SK-N-SH treated with all-trans-retinoic acid at 6 μM for 48 hours (cell line): ENCODE data around the gene LRRC26.

Experiments used
- ATAC-seq: fragments of 200-7000 bp; cut with Tn5 transposase; 3 replicates; pipeline ENCODE4 v1.9.1; 2020; ENCODE audit warnings: mild to moderate bottlenecking, moderate library complexity
- ARNTL ChIP-seq: fragments of 450-650 bp; formaldehyde crosslinking; IDR thresholded peaks from 2 replicates; pipeline ENCODE4 v1.5.0; 2020; ENCODE audit warnings: low read depth, mild to moderate bottlenecking, moderate library complexity, borderline replicate concordance
- BACH2 ChIP-seq: fragments of 250-450 bp; sonication (Bioruptor Pico); IDR thresholded peaks from 2 replicates; pipeline ENCODE4 v1.9.0; 2021; ENCODE audit warnings: mild to moderate bottlenecking, borderline replicate concordance
- CREB5 ChIP-seq: fragments of 250-450 bp; sonication (Bioruptor Pico); IDR thresholded peaks from 2 replicates; pipeline ENCODE4 v1.5.1; 2020; ENCODE audit warnings: low read depth, mild to moderate bottlenecking, moderate library complexity
- ESRRG ChIP-seq: fragments of 250-450 bp; sonication (Bioruptor Pico); IDR thresholded peaks from 2 replicates; pipeline ENCODE4 v1.6.1; 2021; ENCODE audit warnings: mild to moderate bottlenecking
- ISL1 ChIP-seq: fragments of 250-450 bp; sonication (Bioruptor Pico); IDR thresholded peaks from 2 replicates; pipeline ENCODE4 v2.1.2; 2022; ENCODE audit warnings: mild to moderate bottlenecking, moderate library complexity
- OSR1 ChIP-seq: fragments of 250-450 bp; sonication (Bioruptor Pico); IDR thresholded peaks from 2 replicates; pipeline ENCODE4 v1.8.0; 2022; ENCODE audit warnings: moderate library complexity, mild to moderate bottlenecking, inconsistent platforms
- PATZ1 ChIP-seq: fragments of 250-450 bp; sonication (Bioruptor Pico); IDR thresholded peaks from 2 replicates; pipeline ENCODE4 v1.8.0; 2020; ENCODE audit warnings: mild to moderate bottlenecking, moderate library complexity, borderline replicate concordance
- PPARA ChIP-seq: fragments of 250-450 bp; sonication (Bioruptor Pico); IDR thresholded peaks from 2 replicates; pipeline ENCODE4 v1.5.0; 2020; ENCODE audit warnings: mild to moderate bottlenecking, borderline replicate concordance
- RARB ChIP-seq: fragments of 250-450 bp; sonication (Bioruptor Pico); IDR thresholded peaks from 2 replicates; pipeline ENCODE4 v1.8.0; 2021; ENCODE audit warnings: mild to moderate bottlenecking, moderate library complexity
- TCF4 ChIP-seq: fragments of 250-450 bp; sonication (Bioruptor Pico); IDR thresholded peaks from 2 replicates; pipeline ENCODE4 v1.8.0; 2021; ENCODE audit warnings: mild to moderate bottlenecking, moderate library complexity, borderline replicate concordance
- TOX ChIP-seq: fragments of 250-450 bp; sonication (Bioruptor Pico); IDR thresholded peaks from 2 replicates; pipeline ENCODE4 v1.8.0; 2021; ENCODE audit warnings: mild to moderate bottlenecking, moderate library complexity, borderline replicate concordance
- TSHZ2 ChIP-seq: fragments of 250-450 bp; sonication (Bioruptor Pico); IDR thresholded peaks from 2 replicates; pipeline ENCODE4 v1.5.0; 2020; ENCODE audit warnings: mild to moderate bottlenecking, moderate library complexity
- ZC3H10 ChIP-seq: fragments of 250-450 bp; sonication (Bioruptor Pico); IDR thresholded peaks from 2 replicates; pipeline ENCODE4 v1.5.1; 2021; ENCODE audit warnings: mild to moderate bottlenecking, moderate library complexity
- ZFP3 ChIP-seq: fragments of 250-450 bp; sonication (Bioruptor Pico); IDR thresholded peaks from 2 replicates; pipeline ENCODE4 v1.5.0; 2020; ENCODE audit warnings: mild to moderate bottlenecking, moderate library complexity
- ZFP30 ChIP-seq: fragments of 450-650 bp; formaldehyde crosslinking; IDR thresholded peaks from 2 replicates; pipeline ENCODE4 v1.5.0; 2022; ENCODE audit warnings: mild to moderate bottlenecking, moderate library complexity
- ZNF565 ChIP-seq: fragments of 450-650 bp; formaldehyde crosslinking; conservative IDR thresholded peaks from 2 replicates; pipeline ENCODE4 v1.5.0; 2020; ENCODE audit warnings: low read depth, mild to moderate bottlenecking, moderate library complexity
- ZNF70 ChIP-seq: fragments of 450-650 bp; formaldehyde crosslinking; IDR thresholded peaks from 2 replicates; pipeline ENCODE4 v1.5.0; 2020; ENCODE audit warnings: mild to moderate bottlenecking, moderate library complexity
- ZNF8 ChIP-seq: fragments of 450-650 bp; formaldehyde crosslinking; IDR thresholded peaks from 2 replicates; pipeline ENCODE4 v1.5.0; 2020; ENCODE audit warnings: mild to moderate bottlenecking, moderate library complexity
- TF ChIP-seq, protein P1 (sequence below): fragments of 250-450 bp; sonication (Bioruptor Pico); IDR thresholded peaks from 2 replicates; pipeline ENCODE4 v1.5.1; 2021; ENCODE audit warnings: mild to moderate bottlenecking, moderate library complexity
- TF ChIP-seq, protein P2 (sequence below): fragments of 250-450 bp; sonication (Bioruptor Pico); IDR thresholded peaks from 2 replicates; pipeline ENCODE4 v1.8.0; 2021; ENCODE audit warnings: low read depth, mild to moderate bottlenecking, moderate library complexity, borderline replicate concordance

The LRRC26 gene

GRCh38 chr9:137190315-137190856 lies 20.5 kb upstream of the LRRC26 start:
- no peak for ATAC-seq
- no peak for TF ChIP-seq RARB (CRISPR knock-in tag)
- TF ChIP-seq PPARA (CRISPR knock-in tag), result no peak
- TF ChIP-seq, protein P1, sequence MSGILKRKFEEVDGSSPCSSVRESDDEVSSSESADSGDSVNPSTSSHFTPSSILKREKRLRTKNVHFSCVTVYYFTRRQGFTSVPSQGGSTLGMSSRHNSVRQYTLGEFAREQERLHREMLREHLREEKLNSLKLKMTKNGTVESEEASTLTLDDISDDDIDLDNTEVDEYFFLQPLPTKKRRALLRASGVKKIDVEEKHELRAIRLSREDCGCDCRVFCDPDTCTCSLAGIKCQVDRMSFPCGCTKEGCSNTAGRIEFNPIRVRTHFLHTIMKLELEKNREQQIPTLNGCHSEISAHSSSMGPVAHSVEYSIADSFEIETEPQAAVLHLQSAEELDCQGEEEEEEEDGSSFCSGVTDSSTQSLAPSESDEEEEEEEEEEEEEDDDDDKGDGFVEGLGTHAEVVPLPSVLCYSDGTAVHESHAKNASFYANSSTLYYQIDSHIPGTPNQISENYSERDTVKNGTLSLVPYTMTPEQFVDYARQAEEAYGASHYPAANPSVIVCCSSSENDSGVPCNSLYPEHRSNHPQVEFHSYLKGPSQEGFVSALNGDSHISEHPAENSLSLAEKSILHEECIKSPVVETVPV, result no peak
- TF ChIP-seq OSR1, result no peak
- TF ChIP-seq ZFP3 (CRISPR knock-in tag), result no peak
- no peak for TF ChIP-seq CREB5 (CRISPR knock-in tag)
- no peak for TF ChIP-seq BACH2 (CRISPR knock-in tag)
- TF ChIP-seq ISL1 (CRISPR knock-in tag), result no peak
- no peak for TF ChIP-seq ZNF8 (CRISPR knock-in tag)

DNA sequence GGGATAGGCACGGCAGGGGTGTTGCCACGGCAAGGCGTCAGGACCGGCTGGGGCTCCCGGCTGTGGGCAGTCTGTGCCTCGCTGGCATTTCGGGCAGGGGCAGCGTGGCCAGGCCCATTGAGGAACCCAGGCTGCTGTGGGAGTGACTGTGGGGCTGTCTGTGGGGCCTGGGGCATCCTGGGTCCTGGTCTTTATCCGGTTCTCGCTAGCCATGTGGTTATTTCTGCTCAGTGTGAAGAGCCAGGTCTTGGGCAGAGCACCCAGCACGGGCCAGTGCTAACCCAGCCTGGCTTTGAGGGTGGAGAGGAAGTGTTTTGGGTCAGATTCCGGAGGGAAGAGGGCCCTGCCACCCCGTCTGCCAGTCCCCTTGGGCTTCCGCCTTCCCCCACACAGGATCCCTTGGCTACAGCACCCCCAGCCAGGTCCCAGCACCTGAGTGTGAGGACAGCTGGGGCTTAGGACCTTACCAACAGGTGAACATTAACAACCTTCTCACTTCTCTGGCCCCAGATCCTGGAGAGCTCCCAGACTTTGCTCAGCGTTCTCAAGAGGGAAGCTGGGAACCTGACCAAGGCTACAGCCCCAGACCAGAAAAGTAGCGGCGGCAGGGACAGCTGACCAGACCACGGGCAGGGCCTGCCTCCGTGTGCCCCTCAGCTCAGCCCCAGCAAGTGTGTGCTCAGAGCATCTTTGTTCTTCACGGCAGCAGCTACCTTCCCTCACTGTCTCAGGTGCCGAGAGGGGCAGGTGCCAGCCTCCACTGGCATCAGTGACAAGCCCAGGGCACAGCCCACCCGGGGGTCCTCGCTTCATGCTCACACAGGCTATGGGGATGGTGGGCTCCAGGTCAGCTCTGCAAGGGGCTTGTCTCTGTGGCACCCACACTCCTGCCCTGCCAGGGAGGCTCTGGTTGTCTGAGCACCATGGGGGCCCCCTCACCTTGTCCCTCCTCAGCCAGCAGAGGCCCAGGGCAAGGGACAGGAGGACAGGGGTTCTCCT lies 19.7 kb upstream of the LRRC26 start:
- TF ChIP-seq ZC3H10 (CRISPR knock-in tag) (no peak), PPARA (CRISPR knock-in tag) (no peak), TCF4 (CRISPR knock-in tag) (no peak), BACH2 (CRISPR knock-in tag) (no peak), TOX (CRISPR knock-in tag) (no peak), ZNF565 (CRISPR knock-in tag) (no peak), ZNF70 (CRISPR knock-in tag) (no peak), OSR1 (no peak), ESRRG (no peak), TSHZ2 (CRISPR knock-in tag) (no peak), ARNTL (no peak), ZFP3 (CRISPR knock-in tag) (no peak), RARB (CRISPR knock-in tag) (no peak), PATZ1 (CRISPR knock-in tag) (no peak), ZFP30 (CRISPR knock-in tag) (no peak), CREB5 (CRISPR knock-in tag) (no peak)
- TF ChIP-seq, protein P2, sequence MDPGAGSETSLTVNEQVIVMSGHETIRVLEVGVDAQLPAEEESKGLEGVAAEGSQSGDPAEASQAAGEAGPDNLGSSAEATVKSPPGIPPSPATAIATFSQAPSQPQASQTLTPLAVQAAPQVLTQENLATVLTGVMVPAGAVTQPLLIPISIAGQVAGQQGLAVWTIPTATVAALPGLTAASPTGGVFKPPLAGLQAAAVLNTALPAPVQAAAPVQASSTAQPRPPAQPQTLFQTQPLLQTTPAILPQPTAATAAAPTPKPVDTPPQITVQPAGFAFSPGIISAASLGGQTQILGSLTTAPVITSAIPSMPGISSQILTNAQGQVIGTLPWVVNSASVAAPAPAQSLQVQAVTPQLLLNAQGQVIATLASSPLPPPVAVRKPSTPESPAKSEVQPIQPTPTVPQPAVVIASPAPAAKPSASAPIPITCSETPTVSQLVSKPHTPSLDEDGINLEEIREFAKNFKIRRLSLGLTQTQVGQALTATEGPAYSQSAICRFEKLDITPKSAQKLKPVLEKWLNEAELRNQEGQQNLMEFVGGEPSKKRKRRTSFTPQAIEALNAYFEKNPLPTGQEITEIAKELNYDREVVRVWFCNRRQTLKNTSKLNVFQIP (CRISPR knock-in tag), result no peak
- TF ChIP-seq, protein P1, result no peak
- ATAC-seq, result no peak; the same call in 2 of the 3 replicates
